OCI-LY1 (cell line): ENCODE measurements around the gene ZNF324B.
"Not testable (repeated sequence)": the region's sequence is repeated elsewhere in the genome, so short reads cannot be mapped to it uniquely, and the experiment has no call there.

Experiments
- H2AFZ ChIP-seq: fragments of 200-600 bp; sonication (generic), shearing (Covaris generic); 2 replicates; pipeline ENCODE4 v1.6.0; 2014; ENCODE audit warnings: antibody characterized with exemption, mild to moderate bottlenecking, low read length
- H3F3A ChIP-seq: fragments of 200-600 bp; sonication (generic), shearing (Covaris generic); 2 replicates; pipeline ENCODE4 v1.6.0; 2014; ENCODE audit warnings: mild to moderate bottlenecking, antibody characterized with exemption, low read length, moderate library complexity; ENCODE audit not compliant: insufficient read depth
- H3K27ac ChIP-seq: fragments of 200-600 bp; sonication (generic); 2 replicates; pipeline ENCODE4 v1.5.1; 2014; ENCODE audit warnings: low read length, mixed run types, mild to moderate bottlenecking, low read depth; ENCODE audit not compliant: poor library complexity, severe bottlenecking
- H3K27me3 ChIP-seq: fragments of 200-600 bp; sonication (generic); 2 replicates; pipeline ENCODE4 v1.6.0; 2014; ENCODE audit warnings: antibody characterized with exemption, mild to moderate bottlenecking, low read length, moderate library complexity; ENCODE audit not compliant: insufficient read depth
- H3K36me3 ChIP-seq: fragments of 200-600 bp; sonication (generic); 2 replicates; pipeline ENCODE4 v1.6.1; 2014; ENCODE audit warnings: mild to moderate bottlenecking, antibody characterized with exemption, low read length, moderate library complexity, mixed read lengths; ENCODE audit not compliant: insufficient read depth
- H3K4me1 ChIP-seq: fragments of 200-600 bp; sonication (generic); 2 replicates; pipeline ENCODE4 v1.5.1; 2014; ENCODE audit warnings: mild to moderate bottlenecking, low read length, moderate library complexity; ENCODE audit not compliant: insufficient read depth, severe bottlenecking
- H3K4me2 ChIP-seq: fragments of 200-600 bp; sonication (generic), shearing (Covaris generic); 2 replicates; pipeline ENCODE4 v1.6.1; 2014; ENCODE audit warnings: low read length
- H3K4me3 ChIP-seq: fragments of 200-600 bp; sonication (generic); 2 replicates; pipeline ENCODE4 v1.5.1; 2014; ENCODE audit warnings: low read length, low read depth, mild to moderate bottlenecking, mixed read lengths; ENCODE audit not compliant: poor library complexity, severe bottlenecking
- H3K79me2 ChIP-seq: fragments of 200-600 bp; shearing (Covaris generic); 2 replicates; pipeline ENCODE4 v1.6.1; 2016; ENCODE audit warnings: mixed run types, low read length, mixed read lengths; ENCODE audit not compliant: insufficient read depth
- H3K9ac ChIP-seq: fragments of 200-600 bp; sonication (generic), shearing (Covaris generic); 2 replicates; pipeline ENCODE4 v1.6.1; 2014; ENCODE audit warnings: mild to moderate bottlenecking, low read length, mixed read lengths
- H3K9me2 ChIP-seq: fragments of 200-600 bp; sonication (generic), shearing (Covaris generic); 2 replicates; pipeline ENCODE4 v1.6.1; 2014; ENCODE audit warnings: low read depth, mild to moderate bottlenecking, low read length, mixed read lengths
- H3K9me3 ChIP-seq: fragments of 200-600 bp; shearing (Covaris generic); 2 replicates; pipeline ENCODE4 v1.6.1; 2014; ENCODE audit warnings: low read length, mixed read lengths
- H4K20me1 ChIP-seq: fragments of 200-600 bp; sonication (generic), shearing (Covaris generic); 2 replicates; pipeline ENCODE4 v1.6.0; 2016; ENCODE audit warnings: mild to moderate bottlenecking, low read length; ENCODE audit not compliant: insufficient read depth
- CTCF ChIP-seq: fragments of 200-600 bp; sonication (generic), shearing (Covaris generic); IDR thresholded peaks from 2 replicates; pipeline ENCODE4 v1.5.1; 2017; ENCODE audit warnings: mild to moderate bottlenecking, antibody characterized with exemption, low read length, moderate library complexity, mixed read lengths
- EZH2 ChIP-seq: fragments of 200-600 bp; sonication (generic), shearing (Covaris generic); IDR thresholded peaks from 2 replicates; pipeline ENCODE4 v1.8.0; 2017; ENCODE audit warnings: borderline replicate concordance, mixed run types, mild to moderate bottlenecking, antibody characterized with exemption, low read length, moderate library complexity, mixed read lengths

Gene ZNF324B

GRCh38 chr19:58439576-58440554, 11.6 kb upstream of the ZNF324B start, which contains the start of gene ZNF132:
Gene ZNF132 (minus strand): TSS chr19:58440153. CDS start chr19:58439821, 332 bp downstream.
- Histone ChIP-seq H3K36me3 (no peaks in the 10 kb centered on the region), H3K79me2 (no peaks in the 10 kb centered on the region), H2AFZ (no peak within 1 kb of the TSS), H3K4me1 (no peaks in the 10 kb centered on the region), H3K4me2 (no peak within 1 kb of the TSS), H4K20me1 (no peaks in the 10 kb centered on the region), H3F3A (no peaks in the 10 kb centered on the region), H3K27ac (no peak within 1 kb of the TSS), H3K9ac (no peak within 1 kb of the TSS), H3K27me3 (no peaks in the 10 kb centered on the region; the same call in 1 of the 2 replicates), H3K9me2 (no peaks in the 10 kb centered on the region), H3K9me3 (peaks cover 6% of the 10 kb centered on the region; the same call in 1 of the 2 replicates), H3K4me3 (no peak within 1 kb of the TSS)
- TF ChIP-seq EZH2, result no peak
- TF ChIP-seq CTCF, result no peak

- H3K4me1 ChIP-seq, result no peaks in the 10 kb centered on the region
- H3K4me2 ChIP-seq, result no peak overlapping the region
- no peaks in the 10 kb centered on the region for H4K20me1 ChIP-seq
- no peaks in the 10 kb centered on the region for H3K9me2 ChIP-seq
- H3K4me3 ChIP-seq, result no peak overlapping the region
- TF ChIP-seq CTCF (no peak), EZH2 (no peak)
- H3K36me3 ChIP-seq, result no peaks in the 10 kb centered on the region
- H2AFZ ChIP-seq, result no peak overlapping the region
- H3F3A ChIP-seq, result no peaks in the 10 kb centered on the region
- no peak overlapping the region for H3K9ac ChIP-seq
- no peaks in the 10 kb centered on the region for H3K79me2 ChIP-seq
- H3K27me3 ChIP-seq, result no peaks in the 10 kb centered on the region; the same call in 1 of the 2 replicates
- no peak overlapping the region for H3K27ac ChIP-seq
- H3K9me3 ChIP-seq, result 0 out of 2 replicates have a peak, but pooled peaks cover 2% of the 10 kb centered on the region
These were observed 10.9 kb upstream of the ZNF324B start for GRCh38 chr19:58440556-58440955.

- H3K36me3 ChIP-seq, H3K4me1 ChIP-seq, H3K4me2 ChIP-seq, H4K20me1 ChIP-seq, H3K9me2 ChIP-seq, H3K27ac ChIP-seq, H3F3A ChIP-seq, H3K27me3 ChIP-seq, H3K79me2 ChIP-seq, H3K9ac ChIP-seq, H2AFZ ChIP-seq, H3K4me3 ChIP-seq, H3K9me3 ChIP-seq: not testable (repeated sequence)
These were observed 8.4 kb upstream of the ZNF324B start for GRCh38 chr19:58442986-58443385.

GRCh38 chr19:58448860-58449259, 2.6 kb upstream of the ZNF324B start:
- H4K20me1 ChIP-seq, H2AFZ ChIP-seq, H3K9me2 ChIP-seq, H3K9me3 ChIP-seq, H3K4me2 ChIP-seq, H3K27me3 ChIP-seq, H3F3A ChIP-seq, H3K79me2 ChIP-seq, H3K4me3 ChIP-seq, H3K36me3 ChIP-seq, H3K9ac ChIP-seq, H3K27ac ChIP-seq: not testable (repeated sequence)
- peaks cover 15% of the 10 kb centered on the region for H3K4me1 ChIP-seq

- not testable (repeated sequence) for H3K27me3 ChIP-seq, H3K27ac ChIP-seq, H4K20me1 ChIP-seq, H3F3A ChIP-seq, H3K9ac ChIP-seq, H3K4me2 ChIP-seq, H3K9me3 ChIP-seq, H3K4me3 ChIP-seq, H3K9me2 ChIP-seq, H2AFZ ChIP-seq, H3K79me2 ChIP-seq
- H3K36me3 ChIP-seq, result peaks cover 11% of the 10 kb centered on the region
- H3K4me1 ChIP-seq, result peaks cover 15% of the 10 kb centered on the region
These were observed 1.4 kb upstream of the ZNF324B start for GRCh38 chr19:58449980-58450379.
